GM13977 (cell line): ENCODE data around the gene VEGFB.

Source experiments
- DNase-seq: peaks from one replicate; pipeline ENCODE4 v3.0.0; 2012; ENCODE audit warnings: low spot score
- CTCF ChIP-seq: IDR thresholded peaks from 2 replicates; pipeline ENCODE4 v1.5.1; 2012; ENCODE audit warnings: mild to moderate bottlenecking, control low read depth; ENCODE audit not compliant: insufficient read depth; ENCODE audit errors: extremely low read depth, missing control alignments
- in situ Hi-C: fragments of 300-500 bp; cut with MboI; formaldehyde crosslinking; loops from one replicate; pipeline ENCODE4 v1.12.0; 2022; ENCODE audit warnings: low sequenced_read_pairs, low pct_unique_long_range_greater_than_20kb, mixed read lengths, inconsistent platforms; ENCODE audit not compliant: unreplicated experiment

The VEGFB gene

DNA sequence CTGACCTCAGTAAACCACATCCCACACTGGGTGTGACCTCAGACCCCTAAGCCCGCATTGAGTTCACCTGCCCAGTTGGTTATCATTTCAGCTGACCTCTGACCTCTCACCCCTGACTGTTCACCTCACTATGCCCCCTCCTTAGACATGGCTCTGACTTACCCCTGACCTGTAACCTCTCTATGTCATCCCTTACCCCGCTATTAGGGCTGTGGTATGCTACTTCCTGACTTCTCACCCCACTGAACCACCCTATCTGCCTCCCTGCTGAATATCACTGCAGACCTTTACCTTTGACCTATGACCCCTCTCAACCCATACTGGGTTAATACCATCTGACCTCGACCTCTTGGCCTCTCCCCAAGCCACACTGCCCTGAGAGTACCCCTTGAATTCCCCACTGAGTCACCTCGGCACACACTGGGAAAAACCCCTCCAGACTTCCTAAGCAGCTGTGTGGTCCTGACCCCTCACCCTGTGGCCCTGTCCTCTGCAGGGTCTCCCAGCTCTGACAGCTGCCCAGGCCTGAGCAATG is 25.2 kb downstream of the VEGFB start:
- in situ Hi-C loops = no loop called here
- peak; percentile 70 for DNase-seq
- no peak for TF ChIP-seq CTCF

- peak; percentile 69 for DNase-seq
- in situ Hi-C loops = no loop called here
- TF ChIP-seq CTCF = no peak
Observed at GRCh38 chr11:64260147-64260708, 25.8 kb downstream of the VEGFB start.

GRCh38 chr11:64261556-64262080 is 27.2 kb downstream of the VEGFB start:
- no peak for DNase-seq
- TF ChIP-seq CTCF = no peak
- in situ Hi-C loops = no loop called here

GRCh38 chr11:64262271-64263002 is 28.1 kb downstream of the VEGFB start:
- in situ Hi-C loops = no loop called here
- TF ChIP-seq CTCF = no peak

DNA sequence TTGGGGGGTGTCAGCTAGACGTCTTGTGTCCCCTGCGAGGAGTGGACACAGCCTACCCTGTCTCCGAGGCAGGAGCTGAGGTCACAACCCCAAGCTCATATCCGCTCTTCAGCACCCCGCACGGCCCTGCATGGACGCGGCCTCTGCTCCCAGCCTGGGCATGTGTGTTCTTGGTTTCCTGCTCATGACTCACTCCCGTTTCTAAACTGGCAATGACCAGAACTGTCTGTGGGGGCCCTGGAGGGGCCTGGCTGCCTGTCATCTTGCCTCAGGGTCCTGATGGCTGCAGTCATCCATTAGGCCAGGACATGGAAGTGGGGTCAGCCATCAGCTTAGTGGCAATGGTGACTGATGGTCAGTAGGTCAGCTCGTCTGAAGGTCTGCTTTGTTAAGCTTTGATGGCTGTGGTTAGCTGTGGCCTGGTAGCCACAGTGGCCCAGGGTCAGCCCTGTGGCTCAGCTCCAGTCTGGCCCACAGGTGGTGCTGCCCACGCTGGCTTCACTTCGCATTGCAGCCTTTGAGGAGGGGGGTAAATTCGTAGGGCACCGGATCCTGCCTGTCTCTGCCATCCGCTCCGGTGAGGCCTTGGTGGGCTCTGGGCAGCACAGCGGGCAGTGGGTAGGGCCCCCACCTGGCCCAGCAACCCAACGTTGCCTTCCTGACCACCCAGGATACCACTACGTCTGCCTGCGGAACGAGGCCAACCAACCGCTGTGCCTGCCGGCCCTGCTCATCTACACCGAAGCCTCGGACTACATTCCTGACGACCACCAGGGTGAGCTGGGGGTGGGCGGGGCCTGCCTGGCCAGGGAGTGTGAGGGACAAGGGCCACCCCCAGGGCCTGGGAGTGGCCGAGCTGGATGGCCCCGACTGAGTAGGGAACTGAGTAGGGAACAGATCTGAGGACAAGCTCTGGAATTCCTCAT is 28.9 kb downstream of the VEGFB start:
- no peak for TF ChIP-seq CTCF
- no peak for DNase-seq
- in situ Hi-C loops = no loop called here

More at GRCh38 chr11:64262271-64263002, 28.1 kb downstream of the VEGFB start:
- no peak for DNase-seq

GRCh38 chr11:64263947-64264317 is 29.5 kb downstream of the VEGFB start:
- no peak for TF ChIP-seq CTCF
- in situ Hi-C loops = no loop called here
- no peak for DNase-seq
